Fibroblast of lung (primary cell): ENCODE measurements around the gene WNT7B. TPM values are rescaled to one million over a fixed set of nuclear protein-coding genes. Genes with fewer than 3 reads are reported as not detected.

Experiments used
- DNase-seq, 2 donors: peaks; one replicate each; pipeline versions ENCODE4 v3.0.0 to v3.0.0-alpha.2; 2010; ENCODE audit warnings: low read depth in 2 of 2
- H2AFZ ChIP-seq: 2 replicates; pipeline ENCODE4 v1.5.1; 2012; ENCODE audit warnings: low read length, control low read depth, inconsistent platforms
- H3K27ac ChIP-seq: 2 replicates; pipeline ENCODE4 v1.5.1; 2011; ENCODE audit warnings: low read length, control low read depth; ENCODE audit not compliant: insufficient read depth
- H3K27me3 ChIP-seq: 2 replicates; pipeline ENCODE4 v1.5.1; 2011; ENCODE audit warnings: mild to moderate bottlenecking, low read length; ENCODE audit not compliant: control insufficient read depth, insufficient read depth
- H3K36me3 ChIP-seq: 2 replicates; pipeline ENCODE4 v1.5.1; 2011; ENCODE audit warnings: low read length; ENCODE audit not compliant: control insufficient read depth, insufficient read depth
- H3K4me1 ChIP-seq: 2 replicates; pipeline ENCODE4 v1.5.1; 2011; ENCODE audit warnings: low read length; ENCODE audit not compliant: control insufficient read depth, insufficient read depth; ENCODE audit errors: extremely low read depth
- H3K4me2 ChIP-seq: 2 replicates; pipeline ENCODE4 v1.5.1; 2011; ENCODE audit warnings: low read length, control low read depth; ENCODE audit not compliant: insufficient read depth; ENCODE audit errors: extremely low read depth
- H3K4me3 ChIP-seq, 4 experiments: fragments of 200-600 bp in 1 of 4; sonication (generic) in 1 of 4; replicated peaks in 1 of 4; 2 replicates each; pipeline ENCODE4 v1.5.1; 2011 to 2016; ENCODE audit warnings: low read length in 4 of 4, low read depth in 3 of 4, mild to moderate bottlenecking in 3 of 4, control low read depth in 2 of 4, inconsistent platforms in 1 of 4, mixed read lengths in 1 of 4; ENCODE audit not compliant: insufficient read depth in 1 of 4; ENCODE audit errors: control extremely low read depth in 1 of 4
- H3K79me2 ChIP-seq: 2 replicates; pipeline ENCODE4 v1.5.1; 2012; ENCODE audit warnings: mild to moderate bottlenecking, low read length, inconsistent platforms; ENCODE audit not compliant: control insufficient read depth, insufficient read depth
- H3K9ac ChIP-seq: 2 replicates; pipeline ENCODE4 v1.5.1; 2011; ENCODE audit warnings: mild to moderate bottlenecking, low read length, control low read depth; ENCODE audit not compliant: insufficient read depth
- H3K9me3 ChIP-seq: 2 replicates; pipeline ENCODE4 v1.5.1; 2012; ENCODE audit warnings: low read depth, low read length; ENCODE audit not compliant: control insufficient read depth, insufficient read depth
- H4K20me1 ChIP-seq: 2 replicates; pipeline ENCODE4 v1.5.1; 2011; ENCODE audit warnings: low read length; ENCODE audit not compliant: control insufficient read depth, insufficient read depth; ENCODE audit errors: extremely low read depth
- EZH2 ChIP-seq: IDR thresholded peaks from 2 replicates; pipeline ENCODE4 v1.5.1; 2012; ENCODE audit warnings: low read length, control low read depth, mild to moderate bottlenecking; ENCODE audit errors: missing control alignments
- polyA plus RNA-seq, 2 donors: library from polyadenylated mRNA; depleted of rRNA in 1 of 2; stranded (reverse) in 1 of 2; unstranded in 1 of 2; fragments of >200 nt; gene quantifications; 2 replicates each; pipeline ENCODE4 v1.2.1, GENCODE V29; 2011 to 2012; ENCODE audit warnings: missing spikeins in 1 of 2
- total RNA-seq: library from RNA; depleted of rRNA; stranded (reverse); fragments of >200 nt; gene quantifications from 2 replicates; pipeline ENCODE4 v1.2.1, GENCODE V29; 2014
- TF ChIP-seq, protein P1 (sequence below), 2 donors: IDR thresholded peaks in 1 of 2; conservative IDR thresholded peaks in 1 of 2; 1 replicate in 1 of 2; 2 replicates in 1 of 2; pipeline ENCODE4 v1.5.1; 2011 to 2012; ENCODE audit warnings: low read length in 2 of 2, control low read depth in 1 of 2, inconsistent platforms in 1 of 2, low read depth in 1 of 2, mild to moderate bottlenecking in 1 of 2

The WNT7B gene
- total and polyA plus RNA-seq, 2 donors (not counting 1 experiment from before 2014, with no cell fraction given), result 0.17 TPM; not detected in 1

DNA sequence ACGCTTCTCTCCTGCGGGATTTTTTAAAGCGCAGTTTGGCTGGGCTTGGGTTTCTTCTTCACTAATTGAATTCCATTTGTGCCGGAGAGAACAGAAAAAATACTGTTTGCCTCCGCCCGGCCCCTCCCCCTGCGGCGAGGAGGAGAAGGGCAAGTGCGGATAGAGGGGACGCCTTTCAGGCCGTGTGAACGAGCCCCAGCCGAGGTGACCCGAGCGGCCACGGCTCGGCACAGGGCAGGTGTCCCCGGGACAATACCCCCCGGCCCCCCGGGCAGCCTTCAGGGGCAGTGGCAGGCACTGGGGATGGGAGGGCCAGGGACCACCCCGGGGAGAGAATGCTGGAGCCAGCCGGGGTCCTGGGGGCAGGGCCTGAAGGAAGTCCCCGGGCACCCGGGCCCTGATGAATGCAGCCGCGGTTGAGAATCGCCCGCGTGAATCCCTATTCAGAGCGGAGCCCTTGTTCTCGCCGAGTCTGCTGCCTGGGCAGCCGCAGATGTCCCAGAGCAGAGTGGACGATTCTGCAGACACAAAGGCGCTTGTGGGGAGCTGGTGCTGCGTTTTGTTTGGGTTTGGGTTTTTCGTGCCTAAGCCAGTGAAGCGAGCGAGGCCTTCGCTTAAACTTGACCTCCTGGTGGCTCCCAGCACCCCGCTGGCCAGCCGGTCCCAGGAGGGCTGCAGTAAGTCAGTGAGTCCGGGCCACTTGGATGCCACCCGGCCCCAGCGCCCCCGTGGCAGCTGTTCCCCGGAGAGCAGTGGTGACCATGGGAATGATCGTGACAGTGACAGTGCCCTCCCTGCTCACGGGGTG is 96.0 kb downstream of the WNT7B start:
- Histone ChIP-seq H4K20me1 (no peaks in the 10 kb centered on the region), H3K4me3 (no peak overlapping the region), H2AFZ (no peak overlapping the region), H3K27me3 (peaks cover 19% of the 10 kb centered on the region), H3K27ac (no peak overlapping the region), H3K9ac (no peak overlapping the region), H3K36me3 (no peaks in the 10 kb centered on the region), H3K4me2 (no peak overlapping the region), H3K4me1 (no peaks in the 10 kb centered on the region), H3K79me2 (no peaks in the 10 kb centered on the region), H3K9me3 (no peaks in the 10 kb centered on the region)
- DNase-seq, result no peak
- TF ChIP-seq EZH2, result peak; percentile 63
- TF ChIP-seq, protein P1, sequence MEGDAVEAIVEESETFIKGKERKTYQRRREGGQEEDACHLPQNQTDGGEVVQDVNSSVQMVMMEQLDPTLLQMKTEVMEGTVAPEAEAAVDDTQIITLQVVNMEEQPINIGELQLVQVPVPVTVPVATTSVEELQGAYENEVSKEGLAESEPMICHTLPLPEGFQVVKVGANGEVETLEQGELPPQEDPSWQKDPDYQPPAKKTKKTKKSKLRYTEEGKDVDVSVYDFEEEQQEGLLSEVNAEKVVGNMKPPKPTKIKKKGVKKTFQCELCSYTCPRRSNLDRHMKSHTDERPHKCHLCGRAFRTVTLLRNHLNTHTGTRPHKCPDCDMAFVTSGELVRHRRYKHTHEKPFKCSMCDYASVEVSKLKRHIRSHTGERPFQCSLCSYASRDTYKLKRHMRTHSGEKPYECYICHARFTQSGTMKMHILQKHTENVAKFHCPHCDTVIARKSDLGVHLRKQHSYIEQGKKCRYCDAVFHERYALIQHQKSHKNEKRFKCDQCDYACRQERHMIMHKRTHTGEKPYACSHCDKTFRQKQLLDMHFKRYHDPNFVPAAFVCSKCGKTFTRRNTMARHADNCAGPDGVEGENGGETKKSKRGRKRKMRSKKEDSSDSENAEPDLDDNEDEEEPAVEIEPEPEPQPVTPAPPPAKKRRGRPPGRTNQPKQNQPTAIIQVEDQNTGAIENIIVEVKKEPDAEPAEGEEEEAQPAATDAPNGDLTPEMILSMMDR (conservative IDR thresholded peaks at IDR 0.05 in 1 of 2, IDR thresholded peaks at IDR 0.05 in 1 of 2; ENCODE audit: low read depth in 1 of 2, low read length in 2 of 2), result no peak

DNA sequence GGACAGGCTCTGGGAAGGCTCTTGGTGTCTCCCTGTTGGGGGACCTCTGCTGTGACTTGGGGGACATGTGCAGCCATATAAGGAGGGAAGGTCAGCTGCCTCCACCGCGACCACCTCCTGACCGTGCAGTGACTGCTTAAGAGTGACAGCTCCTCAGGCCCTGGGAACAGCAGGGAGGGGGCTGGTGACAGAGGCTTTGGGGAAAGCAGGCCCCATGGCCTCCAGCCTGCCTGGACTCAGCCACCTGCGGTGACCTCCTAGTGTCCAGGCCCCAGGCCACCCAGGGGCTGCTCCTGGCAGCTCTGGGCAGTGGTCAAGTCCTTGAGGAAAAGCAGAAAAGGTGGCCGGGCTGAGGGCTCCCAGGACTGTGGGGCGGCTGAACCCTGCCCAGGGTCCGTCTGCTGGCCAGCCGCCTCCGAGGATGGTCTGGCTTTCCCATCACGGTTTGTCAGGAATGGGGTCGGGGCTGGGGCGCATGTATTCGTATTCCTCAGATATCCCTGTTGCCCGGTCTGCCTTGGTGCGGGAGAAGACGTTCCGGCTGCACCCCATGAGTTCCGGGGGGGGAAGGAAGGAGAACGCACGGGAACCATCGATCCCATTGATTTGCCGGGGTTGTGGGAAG is 96.8 kb downstream of the WNT7B start:
- TF ChIP-seq, protein P1 (conservative IDR thresholded peaks at IDR 0.05 in 1 of 2, IDR thresholded peaks at IDR 0.05 in 1 of 2; ENCODE audit: low read depth in 1 of 2, low read length in 2 of 2), result no peak
- TF ChIP-seq EZH2, result no peak
- Histone ChIP-seq H3K4me1 (no peaks in the 10 kb centered on the region), H2AFZ (no peak overlapping the region), H3K9me3 (no peaks in the 10 kb centered on the region), H3K4me2 (no peak overlapping the region), H4K20me1 (no peaks in the 10 kb centered on the region), H3K36me3 (no peaks in the 10 kb centered on the region), H3K27ac (no peak overlapping the region), H3K4me3 (no peak overlapping the region), H3K27me3 (peaks cover 19% of the 10 kb centered on the region), H3K79me2 (no peaks in the 10 kb centered on the region), H3K9ac (no peak overlapping the region)
- no peak for DNase-seq

DNA sequence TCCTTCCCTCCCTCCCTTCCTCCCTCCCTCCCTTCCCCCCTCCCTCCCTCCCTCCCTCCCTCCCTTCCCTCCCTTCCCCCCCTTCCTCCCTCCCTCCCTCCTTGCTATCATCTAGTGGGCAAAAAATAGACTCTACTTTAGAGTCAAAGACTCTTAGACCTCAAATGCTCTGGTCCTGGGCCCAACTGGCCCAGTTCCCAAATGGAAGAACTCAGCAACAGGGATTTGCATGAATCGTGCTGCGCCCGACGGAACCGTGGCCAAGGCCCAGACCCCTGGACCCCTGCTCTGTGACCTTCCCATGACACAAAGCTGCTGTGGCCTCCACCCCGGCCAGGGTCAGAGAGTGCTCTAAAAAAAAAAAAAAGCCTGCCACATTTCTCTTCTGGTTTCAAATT is 97.4 kb downstream of the WNT7B start:
- Histone ChIP-seq H4K20me1 (no peaks in the 10 kb centered on the region), H2AFZ (no peak overlapping the region), H3K36me3 (no peaks in the 10 kb centered on the region), H3K4me2 (no peak overlapping the region), H3K9ac (no peak overlapping the region), H3K27me3 (peaks cover 19% of the 10 kb centered on the region), H3K4me1 (no peaks in the 10 kb centered on the region), H3K4me3 (no peak overlapping the region), H3K9me3 (no peaks in the 10 kb centered on the region), H3K79me2 (no peaks in the 10 kb centered on the region), H3K27ac (no peak overlapping the region)
- TF ChIP-seq, protein P1 (conservative IDR thresholded peaks at IDR 0.05 in 1 of 2, IDR thresholded peaks at IDR 0.05 in 1 of 2; ENCODE audit: low read depth in 1 of 2, low read length in 2 of 2), result no peak
- no peak for TF ChIP-seq EZH2
- no peak for DNase-seq
